Body of pancreas (tissue), 4 donors: ENCODE data around the gene ADAMTSL2. TPM values are rescaled to one million over a fixed set of nuclear protein-coding genes. Genes with fewer than 3 reads are reported as not detected.

Experiments
- ATAC-seq: fragments of 150-250 bp; one replicate; pipeline ENCODE4 v1.9.1; 2016
- DNase-seq, 4 donors: peaks; one replicate each; pipeline ENCODE4 v3.0.0-alpha.2; 2019
- H3K27ac ChIP-seq, 4 donors: fragments of 200-600 bp; sonication (generic); 1 replicate in 3 of 4; 2 replicates in 1 of 4; pipeline versions ENCODE4 v1.5.1 to v1.6.1; 2016 to 2019; ENCODE audit warnings: mild to moderate bottlenecking in 1 of 4, mixed read lengths in 1 of 4, moderate library complexity in 1 of 4
- H3K27me3 ChIP-seq, 2 donors: fragments of 200-600 bp; sonication (generic); one replicate each; pipeline ENCODE4 v1.6.0; 2016; ENCODE audit warnings: mild to moderate bottlenecking in 1 of 2
- H3K36me3 ChIP-seq, 2 donors: fragments of 200-600 bp; sonication (generic); replicated peaks in 1 of 2; 2 replicates each; pipeline ENCODE4 v1.5.1; 2016; ENCODE audit warnings: low read depth in 2 of 2; ENCODE audit not compliant: insufficient read depth in 1 of 2
- H3K4me1 ChIP-seq: fragments of 200-600 bp; sonication (generic); one replicate; pipeline ENCODE4 v1.6.0; 2016
- H3K4me3 ChIP-seq, 2 donors: fragments of 200-600 bp; sonication (generic); 1 replicate in 1 of 2; 2 replicates in 1 of 2; pipeline ENCODE4 v1.5.1; 2016 to 2019
- H3K9me3 ChIP-seq, 3 donors: fragments of 200-600 bp; sonication (generic); 1 replicate in 2 of 3; 2 replicates in 1 of 3; pipeline ENCODE4 v1.5.1; 2016
- CTCF ChIP-seq, 7 experiments: fragments of 450-650 bp in 4 of 7; fragments of 200-600 bp in 3 of 7; sonication (generic) in 3 of 7; IDR thresholded peaks; one replicate each; pipeline ENCODE4 v1.5.1; 2016 to 2019; ENCODE audit warnings: antibody characterized with exemption in 7 of 7
- POLR2A ChIP-seq, 3 donors: fragments of 450-650 bp; IDR thresholded peaks; one replicate each; pipeline ENCODE4 v1.6.1; 2016; ENCODE audit warnings: antibody characterized with exemption in 3 of 3, mild to moderate bottlenecking in 2 of 3
- WGBS, 2 donors: methylation state at CpG; one replicate each; pipeline ENCODE4 v1.1.5; 2017; 5-methylcytosine and 5-hydroxymethylcytosine counted together
- intact Hi-C: fragments of 100-400 bp; cut with DNase I; formaldehyde crosslinking; loops from one replicate; pipeline ENCODE4 v1.15.1; 2023
- total RNA-seq, 2 donors: library from RNA; depleted of rRNA; stranded (reverse); fragments of >200 nt; gene quantifications; one replicate each; pipeline ENCODE4 v1.1.0, GENCODE V29; 2016

ADAMTSL2 gene
- total RNA-seq, 2 donors from 2014 or later = 4.2 to 21.8 TPM

- Histone ChIP-seq H3K4me1 (peaks cover 31% of the 10 kb centered on the region), H3K4me3 (no peak overlapping the region), H3K36me3 (no peaks in the 10 kb centered on the region), H3K9me3 (no peaks in the 10 kb centered on the region), H3K27ac (peak overlapping the region in 3 of 4 donors; percentile 38 to 45 (median 42)), H3K27me3 (no peaks in the 10 kb centered on the region)
- TF ChIP-seq POLR2A (IDR thresholded peaks at IDR 0.05) (no peak), CTCF (IDR thresholded peaks at IDR 0.05) (no peak)
- intact Hi-C loops = no loop called here
- 61 to 66% methylated on average over 12 to 19 of the region's 22 CpGs for WGBS, 2 donors
- peak in 1 of 4 donors; percentile 28 for DNase-seq
- no peak for ATAC-seq
These were observed 6.3 kb upstream of the ADAMTSL2 start for GRCh38 chr9:133528001-133528875.

GRCh38 chr9:133528876-133529241, 5.6 kb upstream of the ADAMTSL2 start:
- Histone ChIP-seq H3K27ac (no peak overlapping the region), H3K27me3 (no peaks in the 10 kb centered on the region), H3K36me3 (no peaks in the 10 kb centered on the region), H3K4me3 (no peak overlapping the region), H3K4me1 (peaks cover 37% of the 10 kb centered on the region), H3K9me3 (no peaks in the 10 kb centered on the region)
- no peak for ATAC-seq
- intact Hi-C loops = no loop called here
- TF ChIP-seq CTCF (IDR thresholded peaks at IDR 0.05) (no peak), POLR2A (IDR thresholded peaks at IDR 0.05) (no peak)
- 74 to 95% methylated on average over 4 to 11 of the region's 11 CpGs for WGBS, 2 donors
- DNase-seq = no peak

GRCh38 chr9:133529457-133529856, 5.0 kb upstream of the ADAMTSL2 start:
- H3K9me3 ChIP-seq = no peaks in the 10 kb centered on the region
- H3K4me3 ChIP-seq = no peak overlapping the region
- no peak overlapping the region for H3K27ac ChIP-seq
- ATAC-seq = no peak
- no peak for DNase-seq
- intact Hi-C loops = no loop called here
- WGBS, 2 donors = 82 to 83% methylated on average over 6 of the region's 7 CpGs
- TF ChIP-seq CTCF (IDR thresholded peaks at IDR 0.05) (no peak), POLR2A (IDR thresholded peaks at IDR 0.05) (no peak)
- no peaks in the 10 kb centered on the region for H3K36me3 ChIP-seq
- peaks cover 43% of the 10 kb centered on the region for H3K4me1 ChIP-seq
- H3K27me3 ChIP-seq = no peaks in the 10 kb centered on the region

- intact Hi-C loops = loop anchor here (10.0 kb wide), 1 partner anchor 475 kb away; no protein-coding TSS in a partner anchor
- Histone ChIP-seq H3K27me3 (no peaks in the 10 kb centered on the region), H3K4me3 (no peak overlapping the region), H3K36me3 (no peaks in the 10 kb centered on the region), H3K27ac (no peak overlapping the region), H3K4me1 (peaks cover 48% of the 10 kb centered on the region), H3K9me3 (no peaks in the 10 kb centered on the region)
- WGBS, 2 donors = 75 to 96% methylated on average over 6 to 7 of the region's 7 CpGs
- ATAC-seq (no peak), DNase-seq (no peak)
- TF ChIP-seq POLR2A (IDR thresholded peaks at IDR 0.05) = no peak
- no peak for TF ChIP-seq CTCF (IDR thresholded peaks at IDR 0.05)
These were observed 4.6 kb upstream of the ADAMTSL2 start for GRCh38 chr9:133529874-133530273.
